Measurements from ENCODE around the gene GRK6.

Gene GRK6

GRCh38 chr5:177438468-177438867 lies 12.0 kb downstream of the GRK6 start:
- Histone ChIP-seq H3K4ac (ENCODE audit: low read depth, low read length) (no peak overlapping the region), H3K4me3 (ENCODE audit: low read length) (no peak overlapping the region), H2BK15ac (replicated peaks; ENCODE audit: low read depth) (no peak overlapping the region), H3K23ac (ENCODE audit: low read length) (no peak overlapping the region), H4K5ac (ENCODE audit: low read length) (no peak overlapping the region), H3K4me1 (ENCODE audit: control insufficient read depth, low read depth, low read length) (no peaks in the 10 kb centered on the region), H2BK5ac (ENCODE audit: low read length) (no peak overlapping the region), H3K36me3 (ENCODE audit: control insufficient read depth, insufficient read depth, low read length) (peaks cover 1% of the 10 kb centered on the region), H3K4me2 (ENCODE audit: low read length) (no peak overlapping the region), H2BK120ac (ENCODE audit: low read depth, low read length) (no peak overlapping the region), H3K18ac (ENCODE audit: low read length) (no peak overlapping the region), H4K8ac (ENCODE audit: low read depth, low read length) (no peak overlapping the region), H3K27ac (ENCODE audit: low read depth, low read length) (no peak overlapping the region), H2AK5ac (ENCODE audit: low read length) (no peak overlapping the region), H3K27me3 (ENCODE audit: insufficient read depth, low read length, poor library complexity) (no peaks in the 10 kb centered on the region), H3K79me1 (ENCODE audit: low read length) (no peaks in the 10 kb centered on the region), H3K79me2 (ENCODE audit: control insufficient read depth, insufficient read depth, low read length) (no peaks in the 10 kb centered on the region), H3K56ac (ENCODE audit: low read length) (no peak overlapping the region), H3K9ac (ENCODE audit: low read length) (no peak overlapping the region)
- no CpG with 5 or more reads among the region's 10 CpGs for WGBS (ENCODE audit: extremely low coverage, insufficient coverage, low lambda C conversion rate)
- DNase-seq: no peak

GRCh38 chr5:177439518-177440053 lies 13.1 kb downstream of the GRK6 start:
- no peak overlapping the region for H3K56ac ChIP-seq (ENCODE audit: low read length)
- no peak overlapping the region for H4K5ac ChIP-seq (ENCODE audit: low read length)
- DNase-seq: no peak
- H3K4me3 ChIP-seq (ENCODE audit: low read length): no peak overlapping the region
- H3K4ac ChIP-seq (ENCODE audit: low read depth, low read length): no peak overlapping the region
- H3K9ac ChIP-seq (ENCODE audit: low read length): no peak overlapping the region
- no peak overlapping the region for H3K23ac ChIP-seq (ENCODE audit: low read length)
- H3K36me3 ChIP-seq (ENCODE audit: control insufficient read depth, insufficient read depth, low read length): peaks cover 1% of the 10 kb centered on the region
- H4K8ac ChIP-seq (ENCODE audit: low read depth, low read length): no peak overlapping the region
- no peak overlapping the region for H2BK120ac ChIP-seq (ENCODE audit: low read depth, low read length)
- H2BK15ac ChIP-seq (replicated peaks; ENCODE audit: low read depth): no peak overlapping the region
- no CpG with 5 or more reads among the region's 4 CpGs for WGBS (ENCODE audit: extremely low coverage, insufficient coverage, low lambda C conversion rate)
- no peak overlapping the region for H2BK5ac ChIP-seq (ENCODE audit: low read length)
- no peaks in the 10 kb centered on the region for H3K27me3 ChIP-seq (ENCODE audit: insufficient read depth, low read length, poor library complexity)
- no peaks in the 10 kb centered on the region for H3K4me1 ChIP-seq (ENCODE audit: control insufficient read depth, low read depth, low read length)
- H3K79me1 ChIP-seq (ENCODE audit: low read length): no peaks in the 10 kb centered on the region
- no peak overlapping the region for H3K27ac ChIP-seq (ENCODE audit: low read depth, low read length)
- no peak overlapping the region for H2AK5ac ChIP-seq (ENCODE audit: low read length)
- H3K18ac ChIP-seq (ENCODE audit: low read length): no peak overlapping the region
- no peaks in the 10 kb centered on the region for H3K79me2 ChIP-seq (ENCODE audit: control insufficient read depth, insufficient read depth, low read length)
- no peak overlapping the region for H3K4me2 ChIP-seq (ENCODE audit: low read length)

- Histone ChIP-seq H2BK15ac (replicated peaks; ENCODE audit: low read depth) (no peak overlapping the region), H4K5ac (ENCODE audit: low read length) (no peak overlapping the region), H2BK5ac (ENCODE audit: low read length) (no peak overlapping the region), H2AK5ac (ENCODE audit: low read length) (no peak overlapping the region), H3K18ac (ENCODE audit: low read length) (no peak overlapping the region), H3K4me3 (ENCODE audit: low read length) (no peak overlapping the region), H3K4me2 (ENCODE audit: low read length) (no peak overlapping the region), H3K9ac (ENCODE audit: low read length) (no peak overlapping the region), H3K23ac (ENCODE audit: low read length) (no peak overlapping the region), H3K4me1 (ENCODE audit: control insufficient read depth, low read depth, low read length) (no peaks in the 10 kb centered on the region), H3K79me1 (ENCODE audit: low read length) (no peaks in the 10 kb centered on the region), H3K27ac (ENCODE audit: low read depth, low read length) (no peak overlapping the region), H2BK120ac (ENCODE audit: low read depth, low read length) (no peak overlapping the region), H3K27me3 (ENCODE audit: insufficient read depth, low read length, poor library complexity) (no peaks in the 10 kb centered on the region), H3K4ac (ENCODE audit: low read depth, low read length) (no peak overlapping the region), H3K56ac (ENCODE audit: low read length) (no peak overlapping the region), H4K8ac (ENCODE audit: low read depth, low read length) (no peak overlapping the region), H3K79me2 (ENCODE audit: control insufficient read depth, insufficient read depth, low read length) (no peaks in the 10 kb centered on the region), H3K36me3 (ENCODE audit: control insufficient read depth, insufficient read depth, low read length) (peaks cover 1% of the 10 kb centered on the region)
- no CpG with 5 or more reads among the region's 24 CpGs for WGBS (ENCODE audit: extremely low coverage, insufficient coverage, low lambda C conversion rate)
- DNase-seq: no peak
Observed at GRCh38 chr5:177440211-177440989, 13.9 kb downstream of the GRK6 start.

- Histone ChIP-seq H2BK120ac (ENCODE audit: low read depth, low read length) (no peak overlapping the region), H3K4me1 (ENCODE audit: control insufficient read depth, low read depth, low read length) (no peaks in the 10 kb centered on the region), H4K5ac (ENCODE audit: low read length) (no peak overlapping the region), H4K8ac (ENCODE audit: low read depth, low read length) (no peak overlapping the region), H3K56ac (ENCODE audit: low read length) (no peak overlapping the region), H3K9ac (ENCODE audit: low read length) (no peak overlapping the region), H3K4me3 (ENCODE audit: low read length) (no peak overlapping the region), H3K27me3 (ENCODE audit: insufficient read depth, low read length, poor library complexity) (no peaks in the 10 kb centered on the region), H3K4ac (ENCODE audit: low read depth, low read length) (no peak overlapping the region), H3K36me3 (ENCODE audit: control insufficient read depth, insufficient read depth, low read length) (peaks cover 1% of the 10 kb centered on the region), H3K4me2 (ENCODE audit: low read length) (no peak overlapping the region), H2AK5ac (ENCODE audit: low read length) (no peak overlapping the region), H3K18ac (ENCODE audit: low read length) (no peak overlapping the region), H2BK5ac (ENCODE audit: low read length) (no peak overlapping the region), H3K23ac (ENCODE audit: low read length) (no peak overlapping the region), H3K79me1 (ENCODE audit: low read length) (no peaks in the 10 kb centered on the region), H3K79me2 (ENCODE audit: control insufficient read depth, insufficient read depth, low read length) (no peaks in the 10 kb centered on the region), H2BK15ac (replicated peaks; ENCODE audit: low read depth) (no peak overlapping the region), H3K27ac (ENCODE audit: low read depth, low read length) (no peak overlapping the region)
- no peak for DNase-seq
- WGBS (ENCODE audit: extremely low coverage, insufficient coverage, low lambda C conversion rate): no CpG with 5 or more reads among the region's 26 CpGs
Observed at GRCh38 chr5:177440990-177441780, 14.7 kb downstream of the GRK6 start.

GRCh38 chr5:177442066-177442826 lies 15.8 kb downstream of the GRK6 start:
- Histone ChIP-seq H2BK15ac (replicated peaks; ENCODE audit: low read depth) (no peak overlapping the region), H3K27ac (ENCODE audit: low read depth, low read length) (no peak overlapping the region), H3K79me2 (ENCODE audit: control insufficient read depth, insufficient read depth, low read length) (no peaks in the 10 kb centered on the region), H3K36me3 (ENCODE audit: control insufficient read depth, insufficient read depth, low read length) (peaks cover 1% of the 10 kb centered on the region), H3K79me1 (ENCODE audit: low read length) (no peaks in the 10 kb centered on the region), H3K4me2 (ENCODE audit: low read length) (no peak overlapping the region), H2BK120ac (ENCODE audit: low read depth, low read length) (no peak overlapping the region), H3K56ac (ENCODE audit: low read length) (no peak overlapping the region), H2AK5ac (ENCODE audit: low read length) (no peak overlapping the region), H3K9ac (ENCODE audit: low read length) (no peak overlapping the region), H3K27me3 (ENCODE audit: insufficient read depth, low read length, poor library complexity) (no peaks in the 10 kb centered on the region), H4K8ac (ENCODE audit: low read depth, low read length) (no peak overlapping the region), H3K4me1 (ENCODE audit: control insufficient read depth, low read depth, low read length) (no peaks in the 10 kb centered on the region), H3K23ac (ENCODE audit: low read length) (no peak overlapping the region), H3K18ac (ENCODE audit: low read length) (no peak overlapping the region), H3K4ac (ENCODE audit: low read depth, low read length) (no peak overlapping the region), H2BK5ac (ENCODE audit: low read length) (no peak overlapping the region), H3K4me3 (ENCODE audit: low read length) (no peak overlapping the region), H4K5ac (ENCODE audit: low read length) (no peak overlapping the region)
- DNase-seq: no peak
- no CpG with 5 or more reads among the region's 20 CpGs for WGBS (ENCODE audit: extremely low coverage, insufficient coverage, low lambda C conversion rate)
